Right lobe of liver (tissue), 6 donors: ENCODE measurements around the gene SPSB2. TPM values are rescaled to one million over a fixed set of nuclear protein-coding genes. Genes with fewer than 3 reads are reported as not detected.

Experiments used
- ATAC-seq, 4 donors: fragments of 200-7000 bp; cut with Tn5 transposase; one replicate each; pipeline ENCODE4 v1.9.1; 2020; ENCODE audit warnings: mild to moderate bottlenecking in 4 of 4, moderate library complexity in 4 of 4
- DNase-seq, 3 donors: peaks; one replicate each; pipeline ENCODE4 v3.0.0-alpha.2; 2020
- H3K27ac ChIP-seq, 3 donors: fragments of 200-600 bp; one replicate each; pipeline ENCODE4 v1.8.0; 2022
- H3K27me3 ChIP-seq, 2 donors: fragments of 200-600 bp; one replicate each; pipeline ENCODE4 v1.8.0; 2022
- H3K36me3 ChIP-seq, 4 donors: fragments of 200-600 bp; sonication (generic) in 1 of 4; one replicate each; pipeline versions ENCODE4 v1.5.1 to v1.8.0; 2017 to 2022; ENCODE audit warnings: control low read depth in 1 of 4
- H3K4me1 ChIP-seq, 4 donors: fragments of 200-600 bp; sonication (generic) in 1 of 4; one replicate each; pipeline versions ENCODE4 v1.5.1 to v1.8.0; 2017 to 2022; ENCODE audit warnings: control low read depth in 1 of 4
- H3K4me3 ChIP-seq, 3 donors: fragments of 200-600 bp; one replicate each; pipeline ENCODE4 v1.8.0; 2022
- H3K9me3 ChIP-seq, 4 donors: fragments of 200-600 bp; sonication (generic) in 1 of 4; one replicate each; pipeline versions ENCODE4 v1.5.1 to v1.8.0; 2017 to 2022; ENCODE audit warnings: control low read depth in 1 of 4
- POLR2A ChIP-seq: fragments of 450-650 bp; IDR thresholded peaks from one replicate; pipeline ENCODE4 v1.6.1; 2017; ENCODE audit warnings: antibody characterized with exemption, mild to moderate bottlenecking
- WGBS: methylation state at CpG from one replicate; pipeline ENCODE4 v1.1.6; 2018; ENCODE audit warnings: low coverage, low lambda C conversion rate; ENCODE audit not compliant: insufficient coverage; ENCODE audit errors: missing lambda C conversion rate; 5-methylcytosine and 5-hydroxymethylcytosine counted together
- intact Hi-C, 2 donors: fragments of 100-400 bp; cut with DNase I; formaldehyde crosslinking; loops; one replicate each; pipeline versions ENCODE4 v1.11.2 to v1.14.1; 2022
- total RNA-seq, 6 experiments: library from RNA; depleted of rRNA in 2 of 6; stranded (reverse); fragments of >200 nt in 2 of 6; fragmentation: NEBNext Ultra II Directional in 3 of 6; extraction: Animal tissue kit (Norgen Biotek cat#: 25700) in 3 of 6; gene quantifications; one replicate each; pipeline versions ENCODE4 v1.1.0 to v1.2.4, GENCODE V29; 2016 to 2023
- TF ChIP-seq, protein P1 (sequence below), 4 donors: fragments of 200-600 bp in 3 of 4; fragments of 450-650 bp in 1 of 4; IDR thresholded peaks; one replicate each; pipeline versions ENCODE4 v1.5.1 to v1.8.0; 2016 to 2022; ENCODE audit warnings: antibody characterized with exemption in 4 of 4, mild to moderate bottlenecking in 2 of 4
- donor health status: DM: no; HTN: yes; CAD: no.
- donor health status: DM: no; HTN: no; CAD: no.
- donor health status: DM: no; HTN: no; CAD: no.
- donor health status: DM: no; HTN: yes; CAD: no.
- donor health status: DM: no; HTN: yes; CAD: no.

SPSB2 gene
- total RNA-seq, 6 experiments from 2014 or later: 1.7 to 5.3 (median 3.6) TPM

DNA sequence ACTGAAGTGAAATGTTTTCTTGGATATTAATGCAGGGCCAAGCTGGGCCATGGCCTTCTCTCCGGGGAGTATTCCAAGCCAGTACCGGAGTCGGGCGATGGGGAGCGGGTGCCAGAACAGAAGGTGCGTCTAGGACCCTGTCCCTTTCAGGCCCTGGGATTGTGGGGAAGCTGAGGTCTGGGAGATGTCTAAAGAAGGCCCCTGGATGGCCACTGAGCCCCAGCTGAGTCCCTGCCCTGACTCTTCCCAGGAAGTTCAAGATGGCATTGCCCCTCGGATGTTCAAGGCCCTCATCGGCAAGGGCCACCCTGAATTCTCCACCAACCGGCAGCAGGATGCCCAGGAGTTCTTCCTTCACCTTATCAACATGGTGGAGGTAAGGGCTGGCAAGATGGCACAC, 13.0 kb downstream of the SPSB2 start:
- Histone ChIP-seq H3K4me3 (no peak overlapping the region), H3K4me1 (no peaks in the 10 kb centered on the region), H3K36me3 (peaks cover 0 to 73% (median 31%) of the 10 kb centered on the region in 4 donors), H3K27ac (no peak overlapping the region), H3K27me3 (no peaks in the 10 kb centered on the region), H3K9me3 (no peaks in the 10 kb centered on the region)
- DNase-seq (peak in 1 of 3 donors; percentile 8), ATAC-seq (no peak)
- intact Hi-C loops: no loop called here
- WGBS: 100% methylated on average over 1 of the region's 9 CpGs
- TF ChIP-seq, protein P1, sequence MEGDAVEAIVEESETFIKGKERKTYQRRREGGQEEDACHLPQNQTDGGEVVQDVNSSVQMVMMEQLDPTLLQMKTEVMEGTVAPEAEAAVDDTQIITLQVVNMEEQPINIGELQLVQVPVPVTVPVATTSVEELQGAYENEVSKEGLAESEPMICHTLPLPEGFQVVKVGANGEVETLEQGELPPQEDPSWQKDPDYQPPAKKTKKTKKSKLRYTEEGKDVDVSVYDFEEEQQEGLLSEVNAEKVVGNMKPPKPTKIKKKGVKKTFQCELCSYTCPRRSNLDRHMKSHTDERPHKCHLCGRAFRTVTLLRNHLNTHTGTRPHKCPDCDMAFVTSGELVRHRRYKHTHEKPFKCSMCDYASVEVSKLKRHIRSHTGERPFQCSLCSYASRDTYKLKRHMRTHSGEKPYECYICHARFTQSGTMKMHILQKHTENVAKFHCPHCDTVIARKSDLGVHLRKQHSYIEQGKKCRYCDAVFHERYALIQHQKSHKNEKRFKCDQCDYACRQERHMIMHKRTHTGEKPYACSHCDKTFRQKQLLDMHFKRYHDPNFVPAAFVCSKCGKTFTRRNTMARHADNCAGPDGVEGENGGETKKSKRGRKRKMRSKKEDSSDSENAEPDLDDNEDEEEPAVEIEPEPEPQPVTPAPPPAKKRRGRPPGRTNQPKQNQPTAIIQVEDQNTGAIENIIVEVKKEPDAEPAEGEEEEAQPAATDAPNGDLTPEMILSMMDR (IDR thresholded peaks at IDR 0.05): no peak
- TF ChIP-seq POLR2A: no peak

GRCh38 chr12:6858799-6859198, 14.3 kb downstream of the SPSB2 start:
- H3K27me3 ChIP-seq: no peaks in the 10 kb centered on the region
- H3K9me3 ChIP-seq: no peaks in the 10 kb centered on the region
- intact Hi-C loops: no loop called here
- H3K4me1 ChIP-seq: peaks cover 0 to 5% (median under 1%) of the 10 kb centered on the region in 4 donors
- DNase-seq (no peak), ATAC-seq (no peak)
- TF ChIP-seq POLR2A: no peak
- WGBS: 100% methylated on average over 2 of the region's 2 CpGs
- peaks cover 0 to 73% (median 31%) of the 10 kb centered on the region in 4 donors for H3K36me3 ChIP-seq
- H3K27ac ChIP-seq: no peak overlapping the region
- no peak overlapping the region for H3K4me3 ChIP-seq

- Histone ChIP-seq H3K4me1 (peaks cover 0 to 14% (median 5%) of the 10 kb centered on the region in 4 donors), H3K4me3 (no peak overlapping the region), H3K36me3 (peaks cover 0 to 46% (median 20%) of the 10 kb centered on the region in 4 donors), H3K27ac (no peak overlapping the region), H3K9me3 (no peaks in the 10 kb centered on the region), H3K27me3 (no peaks in the 10 kb centered on the region)
- no peak for ATAC-seq
- intact Hi-C loops: no loop called here
- no peak for TF ChIP-seq POLR2A
- TF ChIP-seq, protein P1 (IDR thresholded peaks at IDR 0.05): no peak
- WGBS: 96% methylated on average over 10 of the region's 14 CpGs
- no peak for DNase-seq
Measured at GRCh38 chr12:6855322-6855721, 17.8 kb downstream of the SPSB2 start.

DNA sequence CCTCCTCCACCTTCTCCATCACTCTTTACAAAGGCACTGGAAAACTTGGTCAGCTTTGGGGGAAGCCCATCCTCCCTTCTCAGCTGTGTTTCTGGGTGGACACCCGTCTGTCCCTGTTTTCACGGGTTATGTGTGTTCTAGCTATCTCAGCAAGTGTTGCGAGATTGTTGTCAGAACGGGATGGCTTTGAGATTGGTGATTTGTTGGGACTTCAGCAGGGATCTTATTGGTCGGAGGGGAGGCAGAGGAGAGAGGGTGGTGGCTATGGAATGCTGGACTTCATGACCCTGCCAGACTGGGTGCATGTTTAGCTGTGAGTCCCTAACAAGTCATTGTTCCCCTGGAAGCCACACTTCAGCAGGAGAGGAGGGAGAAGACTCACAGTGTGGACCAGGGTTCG, 19.1 kb downstream of the SPSB2 start:
- H3K27ac ChIP-seq: no peak overlapping the region
- intact Hi-C loops: no loop called here
- ATAC-seq: no peak
- 49% methylated on average over 5 of the region's 6 CpGs for WGBS
- no peak overlapping the region for H3K4me3 ChIP-seq
- no peaks in the 10 kb centered on the region for H3K9me3 ChIP-seq
- peaks cover 0 to 14% (median 5%) of the 10 kb centered on the region in 4 donors for H3K4me1 ChIP-seq
- no peak for DNase-seq
- no peaks in the 10 kb centered on the region for H3K27me3 ChIP-seq
- TF ChIP-seq, protein P1 (IDR thresholded peaks at IDR 0.05): no peak
- TF ChIP-seq POLR2A: no peak
- peaks cover 0 to 35% (median 15%) of the 10 kb centered on the region in 4 donors for H3K36me3 ChIP-seq

GRCh38 chr12:6853626-6854025, 19.5 kb downstream of the SPSB2 start:
- ATAC-seq: no peak
- Histone ChIP-seq H3K36me3 (peaks cover 0 to 32% (median 11%) of the 10 kb centered on the region in 4 donors), H3K27me3 (no peaks in the 10 kb centered on the region), H3K9me3 (no peaks in the 10 kb centered on the region), H3K4me3 (peak overlapping the region in 1 of 3 donors; percentile 74), H3K4me1 (peaks cover 0 to 14% (median 5%) of the 10 kb centered on the region in 4 donors), H3K27ac (no peak overlapping the region)
- DNase-seq: no peak
- 17% methylated on average over 1 of the region's 1 CpG for WGBS
- intact Hi-C loops: no loop called here
- TF ChIP-seq, protein P1 (IDR thresholded peaks at IDR 0.05): no peak
- no peak for TF ChIP-seq POLR2A
